KMS-11 (cell line): ENCODE results near the gene DDX25.
"Not testable (repeated sequence)": the region's sequence is repeated elsewhere in the genome, so short reads cannot be mapped to it uniquely, and the experiment has no call there.

Experiments
- H2AFZ ChIP-seq: fragments of 200-600 bp; sonication (generic); 2 replicates; pipeline ENCODE4 v1.6.1; 2016; ENCODE audit warnings: antibody characterized with exemption, mixed run types, low read depth
- H3K27ac ChIP-seq: fragments of 200-600 bp; sonication (generic); 2 replicates; pipeline ENCODE4 v1.6.1; 2016; ENCODE audit warnings: mild to moderate bottlenecking, mixed run types
- H3K27me3 ChIP-seq: fragments of 200-600 bp; sonication (generic); 2 replicates; pipeline ENCODE4 v1.6.1; 2017; ENCODE audit warnings: mild to moderate bottlenecking, low read depth, mixed run types, moderate library complexity; ENCODE audit not compliant: insufficient read depth
- H3K36me3 ChIP-seq: fragments of 200-600 bp; sonication (generic); 2 replicates; pipeline ENCODE4 v1.6.1; 2017; ENCODE audit warnings: mild to moderate bottlenecking, mixed run types; ENCODE audit not compliant: insufficient read depth
- H3K4me1 ChIP-seq: fragments of 200-600 bp; sonication (generic); 2 replicates; pipeline ENCODE4 v1.6.1; 2016; ENCODE audit warnings: mild to moderate bottlenecking, low read depth, mixed run types; ENCODE audit not compliant: poor library complexity, severe bottlenecking
- H3K4me2 ChIP-seq: fragments of 200-600 bp; sonication (generic); 2 replicates; pipeline ENCODE4 v1.7.0; 2016; ENCODE audit warnings: mild to moderate bottlenecking, mixed run types
- H3K4me3 ChIP-seq: fragments of 200-600 bp; sonication (generic); IDR thresholded peaks from 2 replicates; pipeline ENCODE4 v1.6.1; 2017; ENCODE audit warnings: low read depth, low read length, mixed read lengths; ENCODE audit not compliant: insufficient read depth
- H3K79me2 ChIP-seq: fragments of 200-600 bp; sonication (generic); 2 replicates; pipeline ENCODE4 v1.6.1; 2016; ENCODE audit warnings: low read depth, mixed run types; ENCODE audit not compliant: insufficient read depth
- H3K9ac ChIP-seq: fragments of 200-600 bp; sonication (generic); 2 replicates; pipeline ENCODE4 v1.6.1; 2016; ENCODE audit warnings: mild to moderate bottlenecking, mixed run types
- H4K20me1 ChIP-seq: fragments of 200-600 bp; sonication (generic); 2 replicates; pipeline ENCODE4 v1.6.1; 2016; ENCODE audit warnings: mild to moderate bottlenecking, mixed run types; ENCODE audit not compliant: insufficient read depth
- CTCF ChIP-seq: fragments of 200-600 bp; sonication (generic); conservative IDR thresholded peaks from 2 replicates; pipeline ENCODE4 v1.6.1; 2017; ENCODE audit warnings: low read depth, mild to moderate bottlenecking, antibody characterized with exemption, low read length, moderate library complexity, mixed read lengths

DDX25 gene

GRCh38 chr11:125902277-125902926 lies 1.9 kb upstream of the DDX25 start:
- H3K4me3 ChIP-seq: no peak overlapping the region
- H4K20me1 ChIP-seq: no peaks in the 10 kb centered on the region
- peaks cover 13% of the 10 kb centered on the region; the same call in 1 of the 2 replicates for H3K79me2 ChIP-seq
- no peaks in the 10 kb centered on the region for H3K36me3 ChIP-seq
- H3K9ac ChIP-seq: peak overlapping the region; percentile 63; the same call in 1 of the 2 replicates
- H3K27me3 ChIP-seq: no peaks in the 10 kb centered on the region
- TF ChIP-seq CTCF: no peak
- H3K4me1 ChIP-seq: peaks cover 4% of the 10 kb centered on the region
- H2AFZ ChIP-seq: peak overlapping the region; percentile 47; the same call in 1 of the 2 replicates
- H3K27ac ChIP-seq: peak overlapping the region; percentile 59
- peak overlapping the region; percentile 66 for H3K4me2 ChIP-seq

DNA sequence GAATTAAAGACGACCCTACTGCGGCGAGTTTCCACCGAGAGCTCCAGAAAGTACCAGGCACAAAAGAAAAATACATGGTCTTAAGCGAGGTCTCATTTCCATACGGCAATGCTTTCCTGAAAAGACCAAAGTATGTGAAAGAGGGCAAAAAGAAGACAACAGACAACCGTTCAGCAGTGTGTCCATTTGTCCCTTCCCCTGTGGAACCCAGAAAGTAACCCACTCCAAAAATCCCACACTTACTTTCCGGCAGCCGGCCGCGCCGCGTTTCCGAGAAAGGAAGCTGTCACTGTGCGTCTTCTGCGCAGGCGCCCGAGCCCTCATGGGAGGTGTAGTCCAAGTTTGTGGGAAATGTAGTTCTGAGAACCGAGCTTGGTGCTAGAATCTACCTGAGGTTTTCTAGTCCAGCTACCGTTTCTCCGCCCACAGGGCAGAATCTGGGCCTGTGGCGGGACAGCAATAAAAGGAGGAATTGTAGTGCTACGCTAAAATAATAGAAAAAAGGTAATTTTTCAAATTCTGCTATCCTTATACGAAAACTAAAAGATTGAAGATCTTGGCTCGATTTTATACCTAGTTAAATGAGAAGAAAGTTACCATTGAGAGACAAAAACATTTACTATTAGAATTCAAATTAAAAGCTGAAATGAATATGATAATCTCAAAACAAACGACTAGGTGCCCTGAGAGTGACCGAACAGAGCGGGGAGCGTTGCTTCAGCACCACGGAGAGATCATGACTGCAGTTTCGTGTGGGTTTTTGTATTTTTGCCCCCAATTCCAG lies 1.2 kb upstream of the DDX25 start, which contains the start of gene PUS3:
PUS3 (minus strand) TSS at position 280 of the 784 bp plus-strand sequence. CDS start 6,922 bp downstream, outside the sequence.
- Histone ChIP-seq H3K4me3 (no peak within 1 kb of the TSS), H3K4me1 (no peaks in the 10 kb centered on the region), H3K27ac (peak within 1 kb of the TSS; percentile 59), H2AFZ (peak within 1 kb of the TSS; percentile 47; the same call in 1 of the 2 replicates), H3K36me3 (no peaks in the 10 kb centered on the region), H3K79me2 (peaks cover 6% of the 10 kb centered on the region; the same call in 1 of the 2 replicates), H3K4me2 (peak within 1 kb of the TSS; percentile 66), H4K20me1 (no peaks in the 10 kb centered on the region), H3K27me3 (no peaks in the 10 kb centered on the region), H3K9ac (peak within 1 kb of the TSS; percentile 63; the same call in 1 of the 2 replicates)
- no peak for TF ChIP-seq CTCF

DNA sequence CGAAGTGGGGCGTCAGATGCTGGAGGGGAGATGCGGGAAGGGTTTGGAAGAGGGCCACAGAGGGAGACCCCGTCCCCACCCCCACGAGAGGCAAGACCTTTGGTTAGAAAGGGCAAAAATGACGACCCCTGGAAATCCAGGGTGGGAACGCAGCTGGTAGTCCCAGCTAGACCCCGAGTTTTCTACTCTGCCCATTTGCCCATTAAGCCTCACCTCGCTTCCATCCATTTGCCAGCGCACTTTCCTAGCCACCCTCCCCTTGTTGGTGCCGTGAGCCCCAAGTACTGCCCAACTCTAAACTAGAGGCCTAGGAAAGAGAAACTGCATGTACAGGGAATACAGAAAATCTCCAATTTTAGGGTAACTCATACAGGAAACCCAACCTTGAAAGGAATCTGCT lies 370 bp downstream of the DDX25 start:
- Histone ChIP-seq H3K79me2 (peaks cover 6% of the 10 kb centered on the region; the same call in 1 of the 2 replicates), H3K27ac (no peak overlapping the region), H3K27me3 (no peaks in the 10 kb centered on the region), H2AFZ (no peak overlapping the region), H3K36me3 (no peaks in the 10 kb centered on the region), H3K4me3 (no peak overlapping the region), H3K9ac (no peak overlapping the region), H3K4me1 (no peaks in the 10 kb centered on the region), H4K20me1 (no peaks in the 10 kb centered on the region), H3K4me2 (no peak overlapping the region)
- no peak for TF ChIP-seq CTCF

- Histone ChIP-seq H2AFZ (no peak overlapping the region), H3K36me3 (no peaks in the 10 kb centered on the region), H3K9ac (no peak overlapping the region), H3K4me2 (no peak overlapping the region), H4K20me1 (no peaks in the 10 kb centered on the region), H3K79me2 (no peaks in the 10 kb centered on the region), H3K27ac (no peak overlapping the region), H3K27me3 (no peaks in the 10 kb centered on the region), H3K4me3 (no peak overlapping the region), H3K4me1 (no peaks in the 10 kb centered on the region)
- TF ChIP-seq CTCF: no peak
Measured at GRCh38 chr11:125910226-125910849, 6.0 kb downstream of the DDX25 start.

GRCh38 chr11:125914601-125915000 lies 10.3 kb downstream of the DDX25 start:
- H3K27ac ChIP-seq, H3K4me1 ChIP-seq, H2AFZ ChIP-seq: not testable (repeated sequence)

More at GRCh38 chr11:125914601-125915000, 10.3 kb downstream of the DDX25 start:
- H3K9ac ChIP-seq, H4K20me1 ChIP-seq, H3K36me3 ChIP-seq, H3K79me2 ChIP-seq, H3K4me3 ChIP-seq, H3K27me3 ChIP-seq, H3K4me2 ChIP-seq: not testable (repeated sequence)
